Stimulated activated naive B cell treated with anti-CD40 and anti-IgM and Interleukin-4, amounts not matched to agents 10 μg/mL and 1 μg/mL and 100 μg/mL, for 72 hours (primary cell): Measurements from ENCODE around the gene LRRC52.

Source experiments
- ATAC-seq, 2 donors: fragments of 150-1000 bp; cut with Tn5 transposase; replicated peaks; 2 replicates each; pipeline ENCODE4 v1.10.0; 2021; ENCODE audit warnings: moderate library complexity in 1 of 2
- DNase-seq: peaks from one replicate; pipeline ENCODE4 v3.0.0; 2021
- H3K27ac Mint-ChIP-seq: one replicate; pipeline ENCODE4 v1.8.0; 2022; ENCODE audit warnings: mild to moderate bottlenecking, mixed read lengths
- H3K27me3 Mint-ChIP-seq, 2 donors: one replicate each; pipeline ENCODE4 v1.8.0; 2022; ENCODE audit warnings: mixed read lengths in 2 of 2
- H3K36me3 Mint-ChIP-seq, 2 donors: one replicate each; pipeline ENCODE4 v1.8.0; 2022; ENCODE audit warnings: mixed read lengths in 2 of 2, mild to moderate bottlenecking in 1 of 2
- H3K4me1 Mint-ChIP-seq, 2 donors: one replicate each; pipeline ENCODE4 v1.8.0; 2022; ENCODE audit warnings: mixed read lengths in 2 of 2, mild to moderate bottlenecking in 1 of 2
- H3K4me3 Mint-ChIP-seq, 2 donors: one replicate each; pipeline ENCODE4 v1.8.0; 2022; ENCODE audit warnings: mild to moderate bottlenecking in 2 of 2, mixed read lengths in 2 of 2, moderate library complexity in 1 of 2
- H3K9me3 Mint-ChIP-seq, 2 donors: one replicate each; pipeline ENCODE4 v1.8.0; 2022; ENCODE audit warnings: mixed read lengths in 2 of 2, mild to moderate bottlenecking in 1 of 2

Gene LRRC52

DNA sequence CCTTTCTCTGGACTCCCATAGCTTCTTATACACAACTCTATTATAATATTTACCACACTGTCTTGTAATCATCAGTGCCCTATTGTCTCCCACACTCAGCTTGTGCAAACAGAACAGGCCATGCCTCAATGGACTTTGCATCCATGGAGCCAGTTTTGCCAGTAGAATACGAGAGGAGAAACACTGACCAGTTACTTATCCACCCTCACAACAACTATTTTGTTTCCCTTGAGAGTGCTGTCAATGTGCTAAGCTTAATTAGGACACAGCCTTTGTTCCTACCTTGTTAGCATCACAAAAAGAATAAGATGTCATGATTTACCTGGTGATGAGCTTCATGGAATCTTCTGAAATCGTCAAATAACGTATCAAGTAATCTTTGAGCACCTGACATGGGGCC is 18.1 kb upstream of the LRRC52 start:
- ATAC-seq (no peak), DNase-seq (no peak)
- no peaks in the 10 kb centered on the region for H3K4me1 Mint-ChIP-seq
- peaks cover 5 to 15% of the 10 kb centered on the region in 2 donors for H3K9me3 Mint-ChIP-seq
- peaks cover 34 to 59% of the 10 kb centered on the region in 2 donors for H3K27me3 Mint-ChIP-seq
- peaks cover 0 to 1% of the 10 kb centered on the region in 2 donors for H3K36me3 Mint-ChIP-seq
- no peak overlapping the region for H3K4me3 Mint-ChIP-seq
- H3K27ac Mint-ChIP-seq, result no peak overlapping the region

DNA sequence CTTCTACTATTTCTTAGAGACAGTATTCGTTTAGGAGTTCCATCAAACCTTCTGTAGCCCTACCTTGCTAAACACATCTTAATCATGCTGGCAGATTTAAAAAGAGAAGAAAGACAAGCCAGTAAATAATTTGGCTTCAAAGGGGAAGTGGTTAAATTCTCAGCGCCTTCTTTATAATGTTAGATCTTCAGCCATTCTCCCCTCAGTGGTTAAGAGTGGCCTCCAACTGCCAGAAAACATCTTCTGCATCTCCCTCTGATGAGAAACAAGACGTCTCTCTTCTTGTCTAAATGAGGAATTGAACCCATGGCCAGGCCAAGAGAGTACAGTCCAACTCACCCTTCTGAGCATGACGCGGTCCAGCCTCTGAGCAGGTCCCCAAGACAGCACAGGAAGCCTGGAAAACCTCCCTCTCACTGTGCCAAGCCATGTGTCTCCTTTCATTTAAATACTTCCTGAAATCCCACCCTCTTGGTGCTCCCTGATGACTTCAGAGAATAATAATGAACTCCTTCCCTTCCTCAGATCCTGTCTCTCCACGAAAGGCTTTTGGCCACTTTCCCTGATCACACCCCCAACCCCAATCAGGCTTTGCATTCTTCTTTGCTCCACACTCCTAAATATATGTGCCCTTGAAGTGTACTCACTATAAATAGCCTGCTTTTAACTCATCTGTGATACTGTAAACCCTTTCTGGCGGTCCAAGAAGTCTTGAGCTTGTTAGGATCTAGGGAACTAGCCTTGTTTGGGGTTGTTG is 16.4 kb upstream of the LRRC52 start:
- ATAC-seq, result no peak
- Mint-ChIP-seq H3K27ac (no peak overlapping the region), H3K27me3 (peaks cover 32 to 52% of the 10 kb centered on the region in 2 donors)

GRCh38 chr1:165531021-165531420 is 12.8 kb upstream of the LRRC52 start:
- Mint-ChIP-seq H3K9me3 (no peaks in the 10 kb centered on the region), H3K27me3 (peaks cover 32% of the 10 kb centered on the region in 2 donors), H3K27ac (no peak overlapping the region), H3K4me3 (no peak overlapping the region), H3K36me3 (no peaks in the 10 kb centered on the region), H3K4me1 (no peaks in the 10 kb centered on the region)
- ATAC-seq, result no peak
- no peak for DNase-seq

More for the DNA sequence above, 16.4 kb upstream of the LRRC52 start:
- Mint-ChIP-seq H3K4me3 (no peak overlapping the region), H3K4me1 (no peaks in the 10 kb centered on the region), H3K36me3 (no peaks in the 10 kb centered on the region), H3K9me3 (peaks cover 1 to 4% of the 10 kb centered on the region in 2 donors)
- DNase-seq, result no peak

GRCh38 chr1:165532053-165532452 is 11.7 kb upstream of the LRRC52 start:
- Mint-ChIP-seq H3K4me3 (no peak overlapping the region), H3K27me3 (peaks cover 27 to 28% of the 10 kb centered on the region in 2 donors), H3K27ac (no peak overlapping the region), H3K36me3 (no peaks in the 10 kb centered on the region), H3K9me3 (no peaks in the 10 kb centered on the region), H3K4me1 (peaks cover 0 to 1% of the 10 kb centered on the region in 2 donors)
- DNase-seq (no peak), ATAC-seq (no peak)

- Mint-ChIP-seq H3K36me3 (no peaks in the 10 kb centered on the region), H3K27me3 (peaks cover 26 to 27% of the 10 kb centered on the region in 2 donors), H3K4me1 (peaks cover 0 to 2% of the 10 kb centered on the region in 2 donors), H3K9me3 (no peaks in the 10 kb centered on the region), H3K4me3 (no peak overlapping the region), H3K27ac (no peak overlapping the region)
- ATAC-seq (no peak), DNase-seq (no peak)
Observed at GRCh38 chr1:165533254-165533653, 10.5 kb upstream of the LRRC52 start.

DNA sequence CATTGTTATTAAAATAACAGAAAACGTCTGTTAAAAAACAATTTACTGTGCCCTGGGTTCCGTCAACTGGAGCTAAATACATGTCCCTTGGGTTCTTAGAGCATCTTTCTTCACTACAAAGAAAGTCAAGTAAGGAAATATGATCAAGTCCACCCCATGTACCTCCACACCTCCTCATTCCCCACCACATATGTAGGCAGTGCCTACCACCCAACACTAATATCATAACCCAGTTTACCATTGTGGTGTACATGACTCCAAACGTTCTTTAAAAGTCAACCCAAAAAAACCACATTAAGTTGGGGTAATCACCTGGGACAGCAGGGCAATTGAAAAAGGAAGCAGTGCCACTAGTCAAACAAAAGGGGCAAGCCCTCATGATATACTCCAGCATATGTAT is 7.8 kb upstream of the LRRC52 start:
- Mint-ChIP-seq H3K9me3 (no peaks in the 10 kb centered on the region), H3K4me3 (no peak overlapping the region), H3K4me1 (peaks cover 0 to 2% of the 10 kb centered on the region in 2 donors), H3K36me3 (no peaks in the 10 kb centered on the region), H3K27ac (no peak overlapping the region), H3K27me3 (peaks cover 39 to 44% of the 10 kb centered on the region in 2 donors)
- ATAC-seq (peak; percentile 64 to 70), DNase-seq (no peak)

GRCh38 chr1:165537356-165538109 is 6.3 kb upstream of the LRRC52 start:
- Mint-ChIP-seq H3K36me3 (no peaks in the 10 kb centered on the region), H3K27me3 (peaks cover 40 to 45% of the 10 kb centered on the region in 2 donors), H3K4me1 (peaks cover 0 to 2% of the 10 kb centered on the region in 2 donors), H3K9me3 (no peaks in the 10 kb centered on the region), H3K27ac (no peak overlapping the region), H3K4me3 (peak overlapping the region in 1 of 2 donors; percentile 6)
- peak; percentile 57 to 71 for ATAC-seq
- DNase-seq, result no peak

DNA sequence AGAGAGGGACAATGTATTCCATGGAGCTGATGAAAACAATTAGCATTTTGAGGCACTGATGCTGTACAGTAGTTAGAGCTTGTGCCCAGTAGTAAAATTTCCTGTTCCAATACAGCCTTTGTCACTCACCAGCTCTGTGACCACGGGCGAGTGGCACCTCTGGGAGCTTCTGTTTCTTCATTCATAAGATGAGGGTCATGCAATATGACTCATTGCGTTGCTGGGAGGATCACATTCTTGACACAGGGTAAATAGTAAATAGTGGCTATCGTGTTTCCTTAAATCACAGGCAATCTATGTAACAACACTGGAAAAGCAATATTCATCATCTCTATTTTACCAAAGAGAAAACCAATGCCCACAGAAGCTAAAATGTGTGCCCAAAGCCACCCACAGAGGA is 4.5 kb upstream of the LRRC52 start:
- Mint-ChIP-seq H3K27me3 (peaks cover 43 to 52% of the 10 kb centered on the region in 2 donors), H3K4me3 (no peak overlapping the region), H3K4me1 (peaks cover 6 to 7% of the 10 kb centered on the region in 2 donors), H3K27ac (no peak overlapping the region), H3K9me3 (no peaks in the 10 kb centered on the region), H3K36me3 (no peaks in the 10 kb centered on the region)
- ATAC-seq (no peak), DNase-seq (no peak)

GRCh38 chr1:165539908-165540307 is 3.9 kb upstream of the LRRC52 start:
- Mint-ChIP-seq H3K27ac (no peak overlapping the region), H3K27me3 (peaks cover 49 to 58% of the 10 kb centered on the region in 2 donors), H3K36me3 (no peaks in the 10 kb centered on the region), H3K4me1 (peaks cover 6 to 7% of the 10 kb centered on the region in 2 donors), H3K9me3 (no peaks in the 10 kb centered on the region), H3K4me3 (no peak overlapping the region)
- DNase-seq, result no peak
- ATAC-seq, result no peak

GRCh38 chr1:165542015-165542631 is 1.7 kb upstream of the LRRC52 start:
- ATAC-seq, result no peak
- no peak for DNase-seq
- Mint-ChIP-seq H3K36me3 (no peaks in the 10 kb centered on the region), H3K27ac (no peak overlapping the region), H3K9me3 (no peaks in the 10 kb centered on the region), H3K4me3 (no peak overlapping the region), H3K27me3 (peaks cover 59 to 74% of the 10 kb centered on the region in 2 donors), H3K4me1 (peaks cover 6% of the 10 kb centered on the region in 2 donors)

- Mint-ChIP-seq H3K27ac (no peak overlapping the region), H3K27me3 (peaks cover 60 to 74% of the 10 kb centered on the region in 2 donors), H3K36me3 (no peaks in the 10 kb centered on the region), H3K4me1 (peaks cover 5 to 6% of the 10 kb centered on the region in 2 donors), H3K4me3 (no peak overlapping the region), H3K9me3 (no peaks in the 10 kb centered on the region)
- DNase-seq (no peak), ATAC-seq (no peak)
Observed at GRCh38 chr1:165542647-165543046, 1.2 kb upstream of the LRRC52 start.

- Mint-ChIP-seq H3K27me3 (peaks cover 54 to 81% of the 10 kb centered on the region in 2 donors), H3K36me3 (no peaks in the 10 kb centered on the region), H3K4me1 (peaks cover 5 to 6% of the 10 kb centered on the region in 2 donors), H3K27ac (no peak overlapping the region), H3K4me3 (no peak overlapping the region), H3K9me3 (no peaks in the 10 kb centered on the region)
- no peak for DNase-seq
- ATAC-seq, result no peak
Observed at GRCh38 chr1:165544996-165545395, 1.2 kb downstream of the LRRC52 start.

GRCh38 chr1:165545974-165546373 is 2.2 kb downstream of the LRRC52 start:
- Mint-ChIP-seq H3K27me3 (peaks cover 49 to 74% of the 10 kb centered on the region in 2 donors), H3K4me3 (no peak overlapping the region), H3K27ac (no peak overlapping the region), H3K4me1 (peaks cover 5 to 6% of the 10 kb centered on the region in 2 donors), H3K9me3 (no peaks in the 10 kb centered on the region), H3K36me3 (no peaks in the 10 kb centered on the region)
- no peak for DNase-seq
- ATAC-seq, result no peak

GRCh38 chr1:165549973-165550372 is 6.2 kb downstream of the LRRC52 start:
- Mint-ChIP-seq H3K27me3 (peaks cover 47 to 73% of the 10 kb centered on the region in 2 donors), H3K27ac (no peak overlapping the region), H3K4me3 (no peak overlapping the region), H3K9me3 (no peaks in the 10 kb centered on the region), H3K36me3 (no peaks in the 10 kb centered on the region), H3K4me1 (no peaks in the 10 kb centered on the region)
- no peak for ATAC-seq
- no peak for DNase-seq
